Activated naive CD8-positive, alpha-beta T cell treated with anti-CD3 and anti-CD28 coated beads for 36 hours (primary cell): Measurements from ENCODE around the gene ERGIC1. TPM values are rescaled to one million over a fixed set of nuclear protein-coding genes. Genes with fewer than 3 reads are reported as not detected.

Source experiments
- DNase-seq: peaks from one replicate; pipeline ENCODE4 v3.0.0; 2021
- H3K27ac Mint-ChIP-seq: one replicate; pipeline ENCODE4 v1.8.0; 2022; ENCODE audit warnings: mild to moderate bottlenecking, moderate library complexity, mixed read lengths
- H3K27me3 Mint-ChIP-seq: one replicate; pipeline ENCODE4 v1.8.0; 2022; ENCODE audit warnings: mild to moderate bottlenecking, mixed read lengths
- H3K36me3 Mint-ChIP-seq: one replicate; pipeline ENCODE4 v1.8.0; 2021; ENCODE audit warnings: mild to moderate bottlenecking, mixed read lengths
- H3K4me1 Mint-ChIP-seq: one replicate; pipeline ENCODE4 v1.8.0; 2021; ENCODE audit warnings: mixed read lengths
- H3K4me3 Mint-ChIP-seq: one replicate; pipeline ENCODE4 v1.8.0; 2022; ENCODE audit warnings: mild to moderate bottlenecking, moderate library complexity, mixed read lengths
- H3K9me3 Mint-ChIP-seq: one replicate; pipeline ENCODE4 v1.8.0; 2022; ENCODE audit warnings: mixed read lengths
- total RNA-seq, 2 experiments: library from RNA; stranded (reverse); gene quantifications; one replicate each; pipeline ENCODE4 v1.2.3, GENCODE V29; 2021

Gene ERGIC1
- total RNA-seq, 2 experiments from 2014 or later: 45.9 to 46.9 TPM

DNA sequence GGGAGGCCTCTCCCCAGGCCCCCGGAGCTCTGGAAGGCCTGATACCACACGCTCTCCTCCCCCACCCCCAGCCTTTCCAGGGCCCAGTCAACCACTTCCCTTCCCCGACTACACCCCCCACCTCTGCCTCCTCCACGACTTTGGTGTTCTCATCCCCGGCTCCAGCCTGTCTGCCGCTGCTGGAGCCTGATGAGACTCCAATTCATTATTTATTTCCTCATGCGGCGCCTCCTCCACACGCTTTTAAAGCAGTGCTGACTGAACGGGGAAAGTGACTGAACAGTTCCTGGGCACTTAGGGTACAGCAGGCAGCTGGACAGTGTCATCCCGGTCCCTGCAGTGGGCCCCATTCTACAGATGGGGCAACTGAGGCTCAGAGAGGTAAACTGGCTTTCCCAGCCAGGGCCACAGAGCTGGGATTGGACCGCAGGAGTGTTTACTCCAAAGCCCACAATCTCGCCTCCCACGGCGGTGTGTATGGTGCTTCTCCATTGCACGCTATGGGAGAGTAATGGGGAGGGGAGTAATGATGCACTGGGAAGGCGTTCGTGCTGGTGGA is 109.3 kb downstream of the ERGIC1 start:
- Mint-ChIP-seq H3K27me3 (no peaks in the 10 kb centered on the region), H3K27ac (no peak overlapping the region), H3K4me1 (no peaks in the 10 kb centered on the region), H3K36me3 (no peaks in the 10 kb centered on the region), H3K4me3 (no peak overlapping the region), H3K9me3 (no peaks in the 10 kb centered on the region)
- no peak for DNase-seq

DNA sequence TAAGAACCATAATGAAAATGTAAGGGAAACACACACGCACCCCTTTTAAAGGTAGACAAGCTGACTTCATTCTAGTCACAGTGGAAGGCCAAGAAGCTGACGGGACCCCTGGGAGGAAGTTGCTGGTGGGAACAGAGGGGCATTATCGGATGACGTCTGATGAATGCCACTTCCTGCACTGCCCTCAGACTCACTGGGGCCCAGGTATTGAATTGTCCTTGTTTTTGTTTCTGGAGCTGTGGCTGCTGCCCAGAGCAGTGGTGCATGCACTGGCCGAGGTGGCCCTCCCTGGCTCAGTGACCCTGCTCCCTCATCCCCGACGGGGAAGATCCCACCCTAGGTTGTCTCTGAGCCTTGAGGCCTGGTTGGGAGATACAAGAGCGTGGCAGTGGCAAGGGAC is 109.9 kb downstream of the ERGIC1 start:
- Mint-ChIP-seq H3K4me3 (no peak overlapping the region), H3K36me3 (no peaks in the 10 kb centered on the region), H3K27ac (no peak overlapping the region), H3K9me3 (no peaks in the 10 kb centered on the region), H3K4me1 (no peaks in the 10 kb centered on the region), H3K27me3 (no peaks in the 10 kb centered on the region)
- DNase-seq: no peak

DNA sequence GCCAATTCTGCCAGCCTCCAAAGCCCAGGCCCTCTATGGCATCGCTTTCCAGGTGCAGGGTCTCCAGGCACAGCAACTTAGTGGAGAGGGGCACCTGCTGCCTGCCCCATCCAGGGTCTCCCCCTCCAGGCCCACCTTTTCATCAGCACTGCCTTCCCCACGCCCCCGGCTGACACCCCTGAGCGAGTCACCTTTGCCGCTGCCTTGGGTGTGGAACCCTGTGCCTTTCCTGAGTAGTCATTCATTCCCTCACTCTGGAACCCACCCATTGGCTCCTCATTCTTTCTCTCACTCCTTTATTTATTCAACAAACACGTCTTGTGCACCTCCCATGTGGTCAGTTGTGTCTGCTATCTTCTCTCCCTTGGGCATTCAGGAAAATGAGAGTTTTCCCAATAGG is 110.7 kb downstream of the ERGIC1 start:
- Mint-ChIP-seq H3K4me1 (no peaks in the 10 kb centered on the region), H3K9me3 (no peaks in the 10 kb centered on the region), H3K4me3 (no peak overlapping the region), H3K27ac (no peak overlapping the region), H3K36me3 (no peaks in the 10 kb centered on the region), H3K27me3 (no peaks in the 10 kb centered on the region)
- DNase-seq: no peak

DNA sequence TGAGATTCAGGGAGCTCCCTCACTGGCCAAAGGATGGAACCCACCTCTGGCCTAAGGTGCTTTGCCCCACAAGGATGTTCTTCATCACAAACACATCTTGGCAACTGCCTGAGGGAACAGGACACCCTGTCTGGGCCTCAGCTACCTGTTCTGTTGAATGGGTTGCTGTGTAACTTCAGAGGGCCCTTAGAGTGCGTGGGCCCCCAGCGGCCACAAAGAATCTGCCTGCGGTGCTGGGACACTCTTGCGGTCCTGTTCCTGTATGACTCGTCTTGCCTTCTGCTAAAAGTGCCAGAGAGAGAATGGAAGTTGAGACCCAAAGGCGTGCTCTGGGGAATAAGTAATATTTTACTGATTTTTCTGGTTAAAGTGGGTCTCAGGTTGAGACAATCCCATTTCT is 111.1 kb downstream of the ERGIC1 start:
- Mint-ChIP-seq H3K36me3 (no peaks in the 10 kb centered on the region), H3K27ac (no peak overlapping the region), H3K9me3 (no peaks in the 10 kb centered on the region), H3K4me3 (no peak overlapping the region), H3K27me3 (no peaks in the 10 kb centered on the region), H3K4me1 (no peaks in the 10 kb centered on the region)
- no peak for DNase-seq

DNA sequence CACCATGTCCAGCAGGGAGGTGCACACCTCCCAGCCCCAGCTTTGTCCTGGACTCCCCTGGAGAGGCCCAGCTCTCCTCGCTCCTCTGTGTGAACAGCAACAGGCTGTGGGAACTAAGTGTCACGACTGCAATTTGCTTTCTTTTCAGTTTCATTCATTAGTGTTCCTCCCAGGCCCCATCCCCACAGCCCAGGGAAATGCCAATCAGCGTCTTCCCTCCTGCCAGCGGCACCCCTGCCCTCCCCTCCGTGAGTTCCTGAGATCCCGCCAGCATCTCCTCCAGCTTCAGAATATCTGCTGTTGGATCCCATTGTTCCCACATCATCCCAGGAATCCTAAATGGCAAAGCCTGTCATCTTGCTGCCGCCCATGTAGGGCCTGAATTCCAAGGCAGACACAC is 112.1 kb downstream of the ERGIC1 start:
- H3K4me3 Mint-ChIP-seq: no peak overlapping the region
- no peaks in the 10 kb centered on the region for H3K36me3 Mint-ChIP-seq
- no peak for DNase-seq
- no peaks in the 10 kb centered on the region for H3K27me3 Mint-ChIP-seq
- no peaks in the 10 kb centered on the region for H3K4me1 Mint-ChIP-seq
- no peak overlapping the region for H3K27ac Mint-ChIP-seq
- no peaks in the 10 kb centered on the region for H3K9me3 Mint-ChIP-seq

DNA sequence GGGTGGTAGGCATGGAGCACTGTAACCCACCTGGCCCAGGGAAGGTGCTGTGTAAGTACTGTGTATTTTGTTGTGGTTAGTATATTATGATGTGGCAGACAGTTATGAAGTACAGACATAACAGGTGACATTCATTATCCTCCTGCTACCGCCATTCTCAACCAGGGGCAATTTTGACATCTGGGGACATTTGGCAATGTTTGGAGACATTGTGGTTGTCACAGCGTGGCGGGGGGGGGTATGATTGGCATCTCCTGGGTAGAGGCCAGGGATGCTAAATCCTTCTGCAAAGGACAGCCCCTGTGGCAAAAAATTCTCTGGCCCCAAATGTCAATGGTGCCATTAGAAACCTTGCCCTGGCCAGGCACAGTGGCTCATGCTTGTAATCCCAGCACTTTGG is 115.4 kb downstream of the ERGIC1 start:
- H3K27me3 Mint-ChIP-seq: no peaks in the 10 kb centered on the region
- H3K4me1 Mint-ChIP-seq: no peaks in the 10 kb centered on the region
- no peaks in the 10 kb centered on the region for H3K36me3 Mint-ChIP-seq
- no peaks in the 10 kb centered on the region for H3K9me3 Mint-ChIP-seq
- no peak overlapping the region for H3K27ac Mint-ChIP-seq
- no peak for DNase-seq
- H3K4me3 Mint-ChIP-seq: no peak overlapping the region

DNA sequence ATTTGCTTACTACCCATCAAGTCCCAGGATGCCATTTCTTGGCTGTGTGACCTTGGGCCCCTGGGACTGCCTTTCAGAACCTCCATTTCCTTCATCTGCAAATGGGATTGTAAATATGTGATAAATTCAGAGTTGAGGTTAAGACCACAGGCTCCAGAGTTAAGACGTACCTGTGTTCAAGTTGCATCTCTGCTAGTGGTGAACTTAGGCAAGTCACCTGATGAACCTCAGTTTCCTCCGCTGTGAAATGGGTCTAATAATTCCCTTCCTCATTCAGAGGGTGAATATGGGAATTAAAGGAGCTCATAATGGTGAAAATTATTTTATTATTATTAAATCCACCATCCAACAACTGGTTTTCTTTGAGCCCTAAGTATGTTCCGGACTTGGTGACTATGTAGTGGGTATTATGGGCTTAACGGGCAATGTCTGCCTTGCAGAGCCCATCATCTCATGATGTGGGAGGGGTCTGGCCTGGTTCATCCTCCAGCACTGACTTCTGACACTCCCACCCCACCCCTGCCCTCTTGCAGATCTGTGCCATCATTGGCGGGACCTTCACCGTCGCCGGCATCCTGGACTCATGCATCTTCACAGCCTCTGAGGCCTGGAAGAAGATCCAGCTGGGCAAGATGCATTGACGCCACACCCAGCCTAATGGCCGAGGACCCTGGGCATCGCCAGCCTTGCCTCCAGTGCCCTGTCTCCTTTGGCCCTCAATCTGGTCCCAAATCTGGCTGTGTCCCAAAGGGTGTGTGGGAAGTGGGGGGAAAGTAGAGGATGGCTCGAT is 116.3 kb downstream of the ERGIC1 start:
- no peaks in the 10 kb centered on the region for H3K36me3 Mint-ChIP-seq
- no peak for DNase-seq
- no peak overlapping the region for H3K4me3 Mint-ChIP-seq
- no peaks in the 10 kb centered on the region for H3K27me3 Mint-ChIP-seq
- no peaks in the 10 kb centered on the region for H3K9me3 Mint-ChIP-seq
- no peak overlapping the region for H3K27ac Mint-ChIP-seq
- H3K4me1 Mint-ChIP-seq: no peaks in the 10 kb centered on the region

DNA sequence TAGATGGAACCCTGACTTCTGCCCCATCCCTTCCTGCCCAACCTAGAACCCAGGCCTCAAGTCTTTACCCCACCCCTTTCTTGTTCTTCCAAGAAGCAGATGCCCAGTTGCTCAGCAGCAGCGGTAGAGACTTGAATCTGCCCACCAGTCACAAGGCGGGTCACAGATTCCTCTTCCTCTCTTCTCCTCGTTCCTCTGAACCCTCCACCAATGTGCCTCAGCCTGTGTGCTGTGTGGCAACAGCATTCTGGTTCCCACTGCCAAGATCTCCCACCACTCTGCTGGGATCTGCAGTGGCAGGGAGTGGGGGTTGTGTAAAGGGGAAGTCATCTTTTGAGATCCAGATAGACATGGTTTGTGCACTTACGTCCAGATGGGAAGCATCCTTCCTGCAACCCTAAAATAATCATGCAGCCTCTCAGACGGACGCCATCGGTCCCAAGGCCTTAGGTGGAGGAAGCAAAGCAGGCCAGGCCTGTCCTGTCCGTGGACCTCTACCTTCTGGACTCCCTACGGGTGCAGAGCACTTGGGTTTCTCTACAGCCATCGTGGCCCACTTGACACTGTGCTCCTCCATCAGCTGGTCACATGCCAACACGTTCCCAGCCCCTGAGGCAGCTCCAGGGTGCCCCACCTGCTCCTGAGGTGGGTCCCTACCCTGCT is 117.5 kb downstream of the ERGIC1 start:
- no peak overlapping the region for H3K27ac Mint-ChIP-seq
- no peaks in the 10 kb centered on the region for H3K27me3 Mint-ChIP-seq
- H3K4me1 Mint-ChIP-seq: no peaks in the 10 kb centered on the region
- no peaks in the 10 kb centered on the region for H3K36me3 Mint-ChIP-seq
- no peak overlapping the region for H3K4me3 Mint-ChIP-seq
- no peaks in the 10 kb centered on the region for H3K9me3 Mint-ChIP-seq
- DNase-seq: no peak

DNA sequence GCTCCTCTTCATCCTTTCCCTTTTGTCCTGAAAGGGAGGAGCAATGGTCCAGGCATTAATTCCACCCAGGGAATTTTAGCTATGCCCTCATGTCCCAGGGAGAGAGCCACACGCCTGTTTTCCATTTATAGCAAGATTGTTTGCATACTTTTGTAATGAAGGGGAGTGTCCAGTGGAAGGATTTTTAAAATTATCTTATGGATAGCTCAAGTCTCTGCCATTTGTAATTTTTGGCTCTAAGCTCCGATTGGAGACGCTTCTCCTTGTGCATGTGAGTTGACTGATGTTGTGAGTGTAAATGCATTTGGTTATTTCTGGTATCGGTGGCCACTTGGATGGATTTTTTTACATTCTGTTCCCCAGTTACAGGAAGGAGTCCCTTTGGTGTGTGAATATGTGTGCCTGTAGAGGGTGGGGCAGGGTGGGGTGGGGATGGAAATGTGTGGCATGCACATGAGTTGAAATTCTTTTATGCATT is 118.0 kb downstream of the ERGIC1 start:
- H3K27ac Mint-ChIP-seq: no peak overlapping the region
- peaks cover under 1% of the 10 kb centered on the region for H3K4me1 Mint-ChIP-seq
- no peak overlapping the region for H3K4me3 Mint-ChIP-seq
- no peaks in the 10 kb centered on the region for H3K36me3 Mint-ChIP-seq
- no peaks in the 10 kb centered on the region for H3K27me3 Mint-ChIP-seq
- no peaks in the 10 kb centered on the region for H3K9me3 Mint-ChIP-seq
- no peak for DNase-seq

DNA sequence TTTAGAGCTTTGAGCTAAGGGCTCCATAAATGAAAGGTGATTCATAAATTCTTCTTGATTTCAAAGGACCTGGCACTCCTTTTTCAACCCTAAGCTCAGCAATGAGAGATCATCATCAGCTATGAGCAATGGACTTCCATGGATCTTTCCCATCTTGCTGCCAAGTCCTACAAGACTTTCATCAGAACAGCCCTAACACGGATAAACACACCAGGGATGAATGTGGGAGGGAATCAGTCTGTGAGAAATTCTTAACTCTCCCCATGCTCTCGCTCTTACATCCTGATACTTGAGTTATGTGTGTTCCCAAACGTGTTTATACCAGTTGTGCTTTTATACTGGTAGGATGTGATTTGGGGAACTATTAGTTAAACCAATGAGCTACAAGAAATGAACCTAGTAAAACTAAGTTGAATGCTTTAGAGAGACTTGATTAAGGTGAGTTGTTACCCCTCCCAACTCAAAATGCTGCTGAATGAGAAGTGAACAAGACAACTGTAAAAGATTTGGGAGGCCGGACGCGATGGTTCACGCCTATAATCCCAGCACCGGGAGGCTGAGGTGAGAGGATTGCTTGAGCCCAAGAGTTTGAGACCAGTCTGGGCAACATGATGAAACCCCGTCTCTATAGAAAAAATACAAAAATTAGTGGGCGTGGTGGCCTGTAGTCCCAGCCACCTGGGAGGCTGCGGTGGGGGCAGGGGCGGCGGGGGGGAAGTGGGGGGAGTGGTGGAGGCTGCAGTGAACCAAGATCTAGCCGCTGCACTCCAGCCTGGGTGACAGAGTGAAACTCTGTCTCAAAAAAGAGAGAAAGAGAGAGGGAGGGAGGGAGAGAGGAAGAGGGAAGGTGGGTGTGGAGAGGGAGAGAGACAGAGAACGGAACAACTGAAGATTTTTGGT is 120.0 kb downstream of the ERGIC1 start:
- no peak overlapping the region for H3K27ac Mint-ChIP-seq

DNA sequence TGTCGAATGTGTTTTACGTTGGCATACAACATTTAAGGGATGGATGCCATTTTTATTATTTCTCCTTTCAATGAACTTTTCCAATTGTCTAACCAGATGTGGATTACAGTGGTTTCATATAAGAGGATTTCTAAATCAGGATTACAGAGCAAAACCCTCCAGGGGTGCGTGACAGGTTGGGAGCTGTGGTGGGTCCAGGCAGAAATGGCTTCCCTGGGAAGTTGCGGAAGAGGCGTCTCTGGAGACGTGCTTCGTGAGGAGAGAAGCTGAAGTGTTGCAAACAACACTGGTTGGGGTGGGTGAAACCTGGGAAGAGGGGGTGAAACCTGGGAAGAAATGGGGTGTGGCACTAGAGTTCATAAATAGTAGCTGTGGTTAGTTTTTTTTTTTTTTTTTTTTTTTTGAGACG is 120.7 kb downstream of the ERGIC1 start:
- Mint-ChIP-seq H3K4me3 (no peak overlapping the region), H3K27ac (no peak overlapping the region), H3K4me1 (peaks cover 7% of the 10 kb centered on the region), H3K27me3 (no peaks in the 10 kb centered on the region), H3K9me3 (no peaks in the 10 kb centered on the region), H3K36me3 (peaks cover 1% of the 10 kb centered on the region)
- DNase-seq: no peak

More for the DNA sequence above, 120.0 kb downstream of the ERGIC1 start:
- no peaks in the 10 kb centered on the region for H3K9me3 Mint-ChIP-seq
- no peak for DNase-seq
- peaks cover 7% of the 10 kb centered on the region for H3K4me1 Mint-ChIP-seq
- H3K27me3 Mint-ChIP-seq: no peaks in the 10 kb centered on the region
- no peaks in the 10 kb centered on the region for H3K36me3 Mint-ChIP-seq
- no peak overlapping the region for H3K4me3 Mint-ChIP-seq

DNA sequence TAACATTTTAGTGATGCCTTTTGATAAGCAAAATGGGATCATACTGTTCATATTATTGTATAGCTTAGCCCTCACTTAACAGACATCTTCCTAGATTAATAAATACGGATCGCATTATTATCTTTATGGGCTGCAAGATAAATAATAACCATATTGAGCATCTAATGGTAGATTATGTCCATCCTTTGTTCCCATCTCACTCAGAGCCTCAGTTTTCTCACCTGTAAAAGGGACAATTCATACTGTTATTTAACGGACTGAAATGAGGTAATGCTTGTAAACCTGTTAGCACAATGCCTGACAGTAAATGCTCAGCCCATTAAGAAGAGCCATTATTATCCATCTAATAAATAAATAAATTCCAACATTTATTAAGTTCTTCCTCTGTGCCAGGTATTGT is 122.2 kb downstream of the ERGIC1 start:
- no peak overlapping the region for H3K27ac Mint-ChIP-seq
- H3K4me1 Mint-ChIP-seq: peaks cover 15% of the 10 kb centered on the region
- no peak overlapping the region for H3K4me3 Mint-ChIP-seq
- no peaks in the 10 kb centered on the region for H3K9me3 Mint-ChIP-seq
- no peak for DNase-seq
- no peaks in the 10 kb centered on the region for H3K27me3 Mint-ChIP-seq
- peaks cover 6% of the 10 kb centered on the region for H3K36me3 Mint-ChIP-seq

DNA sequence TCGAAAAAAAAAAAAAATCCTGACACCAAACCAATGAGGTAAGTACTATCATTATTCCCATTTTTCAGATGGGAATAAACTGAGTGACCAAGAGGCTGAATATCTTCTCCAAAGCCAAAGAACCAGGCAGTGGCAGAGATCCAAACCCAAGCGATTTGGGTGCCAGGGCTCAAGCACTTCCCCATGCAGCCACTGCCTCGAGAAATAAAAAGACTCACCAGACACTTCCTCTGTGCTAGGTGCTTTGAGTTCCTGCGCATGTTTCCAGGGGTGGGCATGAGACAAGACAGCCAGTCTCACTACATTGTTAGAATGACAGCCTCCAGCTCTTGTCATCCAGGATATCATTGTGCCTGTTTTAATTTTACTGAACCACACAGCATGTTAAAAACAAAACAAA is 122.9 kb downstream of the ERGIC1 start:
- Mint-ChIP-seq H3K36me3 (peaks cover 9% of the 10 kb centered on the region), H3K4me3 (no peak overlapping the region), H3K27ac (no peak overlapping the region), H3K9me3 (no peaks in the 10 kb centered on the region), H3K27me3 (no peaks in the 10 kb centered on the region), H3K4me1 (peaks cover 19% of the 10 kb centered on the region)
- no peak for DNase-seq

DNA sequence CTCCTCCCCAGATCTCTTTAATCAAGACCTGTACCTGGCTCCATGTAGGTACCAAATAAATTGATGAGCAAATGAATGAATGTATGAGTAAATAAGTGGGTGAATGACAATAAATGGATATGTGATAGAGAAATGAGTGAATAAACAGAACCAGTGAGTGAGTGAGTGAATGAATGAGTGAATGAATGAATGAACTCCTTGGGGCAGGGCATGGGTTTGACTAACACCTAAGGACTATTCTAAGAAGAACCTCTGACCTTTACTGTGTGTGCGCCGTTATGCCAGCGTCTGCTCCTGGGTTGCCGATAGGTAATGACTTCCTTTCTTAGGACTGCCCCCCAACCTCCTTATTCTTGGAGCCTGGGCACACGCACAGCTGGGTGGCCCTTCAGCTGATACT is 123.4 kb downstream of the ERGIC1 start:
- Mint-ChIP-seq H3K4me1 (peaks cover 19% of the 10 kb centered on the region), H3K36me3 (peaks cover 9% of the 10 kb centered on the region), H3K27ac (no peak overlapping the region), H3K9me3 (no peaks in the 10 kb centered on the region), H3K27me3 (no peaks in the 10 kb centered on the region), H3K4me3 (peak overlapping the region; percentile 1)
- DNase-seq: no peak
